Embryonic facial prominence (tissue), 1 donor: ENCODE results near the gene C10orf53.
"Not testable (repeated sequence)": the region's sequence is repeated elsewhere in the genome, so short reads cannot be mapped to it uniquely, and the experiment has no call there.

Source experiments
- DNase-seq: peaks from one replicate; pipeline ENCODE4 v3.0.0-alpha.2; 2016; ENCODE audit errors: extremely low spot score

The C10orf53 gene

DNA sequence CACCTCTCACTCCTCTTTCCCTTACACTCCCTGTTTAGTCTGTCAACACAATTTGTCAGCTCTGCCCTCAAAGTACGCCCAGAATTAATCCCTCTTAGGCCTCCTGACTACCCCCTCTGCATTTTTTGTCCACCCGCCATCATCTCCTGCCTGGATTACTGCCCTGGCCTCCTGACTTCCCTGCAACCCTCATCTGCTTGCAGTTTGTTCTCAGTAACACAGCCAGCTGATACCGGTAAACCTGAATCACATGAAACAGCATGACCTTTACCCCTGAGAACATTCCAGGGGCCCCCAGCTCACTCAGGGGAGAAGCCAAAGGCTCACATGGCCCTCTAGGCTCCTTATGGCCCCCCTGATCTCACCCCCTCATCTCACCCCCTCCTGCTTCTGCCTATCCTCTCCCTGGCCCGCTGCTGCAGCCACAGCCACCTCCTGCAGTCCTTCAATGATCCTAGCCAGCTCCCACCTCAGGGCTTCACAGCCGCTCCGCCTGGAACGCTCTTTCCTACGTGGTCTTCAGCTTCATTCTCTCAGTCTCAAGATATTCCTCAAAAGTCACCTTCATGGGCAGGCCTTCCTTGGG is 8.9 kb downstream of the C10orf53 start:
- DNase-seq = no peak

DNA sequence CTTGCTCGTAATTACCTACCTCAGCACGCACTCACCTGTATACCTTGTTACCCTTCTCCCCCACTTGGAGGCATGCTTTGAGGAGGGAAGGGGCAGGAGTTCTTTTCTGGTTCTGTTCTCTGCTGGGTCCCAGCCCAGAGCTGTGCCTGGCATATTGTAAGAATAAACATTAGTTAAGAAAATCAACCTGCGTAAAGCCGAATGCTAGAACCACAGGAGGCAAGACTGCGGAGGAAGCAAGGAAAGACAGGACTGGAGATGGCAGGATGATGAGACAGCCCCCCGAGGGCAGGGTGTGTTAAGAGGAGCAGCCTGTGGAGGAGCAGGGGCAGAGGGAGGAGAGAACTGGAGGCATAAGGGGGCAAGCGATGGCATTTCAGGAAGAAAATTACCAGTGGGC is 9.5 kb downstream of the C10orf53 start:
- no peak for DNase-seq

DNA sequence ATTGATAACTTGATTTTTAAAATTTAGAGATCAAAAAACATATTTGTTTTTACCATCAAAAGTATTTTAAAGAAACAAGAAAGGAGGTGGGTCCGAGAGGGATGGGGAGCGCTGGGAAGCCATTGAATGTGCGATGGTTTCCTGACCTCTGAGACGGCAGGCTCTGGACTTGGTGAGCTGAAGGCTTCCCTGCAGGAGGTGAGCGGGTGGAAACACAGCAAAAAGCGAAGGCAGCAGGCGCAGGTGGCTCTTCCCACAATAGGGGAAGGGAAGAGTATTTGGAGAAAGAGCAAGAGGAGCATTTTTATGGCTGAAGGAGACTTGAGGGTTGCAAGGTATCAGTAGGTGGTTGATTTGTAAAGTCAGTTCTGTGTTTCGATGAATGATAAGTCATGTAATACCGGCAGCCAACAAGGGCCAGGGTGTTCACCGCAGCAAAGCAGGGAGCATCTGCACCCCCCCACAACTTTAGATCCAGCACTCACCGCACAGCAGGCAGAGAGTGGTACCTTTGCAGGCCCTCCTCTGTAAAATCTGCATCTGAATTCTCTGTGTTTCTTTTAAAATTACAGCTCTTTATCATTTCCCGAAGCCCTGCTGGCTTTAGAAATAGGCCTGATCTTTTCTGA is 10.5 kb downstream of the C10orf53 start:
- no peak for DNase-seq

DNA sequence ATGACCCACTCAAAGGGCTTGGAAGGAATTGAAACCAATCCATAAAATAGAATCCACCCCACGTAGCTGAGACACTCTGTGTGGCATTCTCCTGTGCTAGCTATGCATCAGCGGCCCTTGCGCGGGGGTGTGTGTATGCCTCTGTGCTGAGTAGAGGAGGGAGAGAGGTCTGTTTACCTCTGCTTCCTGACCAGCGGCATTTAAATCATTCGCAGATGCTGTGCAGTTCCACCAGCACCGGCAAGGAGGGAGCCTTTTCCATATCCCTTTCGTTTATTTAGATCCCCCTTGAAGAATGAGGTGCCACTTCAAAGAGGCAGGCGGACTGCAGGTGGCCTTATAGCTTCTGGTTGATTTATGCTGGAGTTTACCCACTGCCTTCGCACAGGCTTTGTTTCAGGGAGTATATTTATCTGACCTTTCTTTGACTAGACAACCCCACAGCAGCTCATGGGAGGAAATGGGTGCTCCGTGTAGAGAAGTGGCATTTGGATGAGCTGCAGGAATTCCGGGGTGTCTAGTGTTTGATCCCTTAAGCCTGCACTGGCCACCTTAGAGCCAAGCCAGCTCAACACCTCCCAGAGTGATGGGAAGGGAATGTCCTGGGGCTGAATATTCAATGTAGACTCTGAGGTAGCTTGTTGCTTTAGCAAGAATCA is 11.4 kb downstream of the C10orf53 start:
- no peak for DNase-seq

DNA sequence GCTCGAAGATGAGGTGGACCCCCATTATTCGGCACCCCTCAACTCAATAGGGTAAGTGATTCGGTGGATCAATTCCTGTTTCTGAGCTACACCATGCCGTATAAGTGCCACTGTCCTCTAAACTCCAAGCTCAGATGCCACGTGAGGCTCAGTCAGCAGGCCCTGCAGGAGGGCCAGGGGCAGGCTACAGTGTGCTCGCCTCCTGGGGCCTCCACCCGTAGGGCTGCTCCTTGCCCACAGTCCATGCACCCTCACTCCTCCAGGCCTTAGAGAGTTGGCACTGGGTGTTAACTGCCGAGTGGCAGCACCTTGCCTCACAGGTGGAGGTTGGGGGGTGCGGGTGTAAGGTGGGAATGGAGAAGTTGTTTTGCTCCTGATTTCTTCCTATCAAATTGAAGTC is 12.1 kb downstream of the C10orf53 start:
- no peak for DNase-seq

DNA sequence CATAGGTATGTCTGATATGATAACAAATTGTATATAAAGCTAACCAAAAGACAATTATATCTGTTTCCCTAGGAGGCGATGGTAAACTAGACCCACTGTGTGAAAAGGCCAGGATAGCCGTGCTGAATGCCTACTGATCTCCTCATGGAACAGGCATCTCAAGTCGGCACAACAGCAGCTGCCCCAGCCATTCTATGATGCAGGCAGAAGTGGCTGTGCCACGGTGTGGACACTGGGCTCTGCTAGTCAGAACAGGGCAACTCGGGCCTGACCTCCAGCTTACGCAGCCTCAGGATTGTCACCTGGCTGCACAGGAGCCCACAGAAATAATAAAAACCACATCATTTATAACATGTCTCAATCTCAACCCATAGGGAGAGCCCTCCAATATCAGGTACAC is 15.0 kb downstream of the C10orf53 start:
- DNase-seq = no peak

DNA sequence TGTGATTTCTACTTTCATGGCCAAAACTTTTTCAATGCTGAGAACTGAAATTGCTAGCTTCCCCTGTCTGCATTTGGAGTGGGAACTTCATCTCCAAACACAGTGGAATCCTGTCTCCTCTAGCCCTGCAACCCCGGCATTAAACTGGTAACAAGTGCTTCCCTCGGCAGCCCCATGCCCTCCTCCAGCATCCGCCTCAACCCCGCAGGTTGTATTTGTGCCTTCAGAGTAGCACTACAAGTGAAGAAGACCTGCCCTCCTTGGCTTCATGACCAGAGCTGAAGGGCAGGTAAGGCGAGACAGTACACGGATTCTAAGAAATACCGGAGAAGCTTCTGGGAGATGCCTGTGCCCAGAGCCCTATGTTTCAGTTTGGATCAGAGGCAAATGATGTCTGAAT is 16.9 kb downstream of the C10orf53 start:
- no peak for DNase-seq

DNA sequence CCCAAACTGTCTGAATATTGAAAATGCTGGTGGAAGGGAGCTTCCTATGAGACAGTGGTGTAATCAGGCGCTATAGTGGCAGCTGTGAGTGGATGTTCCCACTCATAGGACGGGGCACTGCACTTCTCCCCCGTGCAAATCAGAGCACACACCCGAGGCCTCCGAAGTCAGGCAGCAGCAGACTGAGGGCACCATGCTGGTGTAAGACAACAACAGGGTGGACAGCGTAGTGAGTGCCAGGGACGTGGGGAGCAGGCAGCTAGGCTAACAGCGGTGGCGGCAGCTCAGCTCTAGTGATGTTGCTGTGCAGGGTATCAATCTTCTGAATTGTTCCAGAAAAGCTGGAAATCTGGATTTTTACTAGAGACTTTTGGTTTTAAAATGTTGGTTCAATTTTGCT is 19.2 kb downstream of the C10orf53 start:
- no peak for DNase-seq

DNA sequence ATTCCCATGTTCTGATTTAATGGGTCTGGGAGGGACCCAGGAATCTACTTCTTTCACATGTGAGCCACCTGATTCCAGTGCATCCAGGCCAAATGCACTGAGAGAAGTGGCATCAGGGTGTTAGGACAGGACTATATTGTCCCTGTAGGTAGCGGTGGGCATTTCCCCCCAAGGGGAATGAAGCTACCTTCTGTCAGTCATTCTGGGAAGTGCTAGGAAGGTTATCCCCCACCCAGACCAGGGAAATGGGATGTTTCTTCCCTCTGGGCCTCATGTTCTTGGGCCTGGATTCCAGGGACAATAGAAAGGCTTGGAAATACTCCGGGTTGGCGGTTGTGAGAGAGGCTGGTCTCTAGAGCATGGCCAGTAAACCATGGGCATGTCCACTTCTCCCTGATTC is 20.8 kb downstream of the C10orf53 start:
- no peak for DNase-seq

DNA sequence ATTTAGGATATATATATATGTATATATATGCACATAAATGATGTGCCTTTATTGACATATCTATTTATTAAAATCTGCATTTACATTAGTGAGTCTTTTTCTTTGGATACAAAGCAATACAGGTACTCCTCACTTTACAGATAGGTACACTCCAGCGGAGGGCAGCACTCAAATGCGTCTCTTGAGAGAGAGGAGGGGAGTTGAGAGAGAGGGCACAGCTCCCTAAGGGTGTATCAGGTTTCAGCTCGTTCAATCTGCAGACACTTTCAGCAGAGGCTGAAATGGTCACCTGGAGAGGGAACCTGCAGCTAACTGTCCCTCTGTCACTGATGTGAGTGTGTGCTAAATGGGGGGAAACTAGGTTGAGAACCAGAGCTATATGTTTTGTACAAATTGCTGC is 21.5 kb downstream of the C10orf53 start:
- no peak for DNase-seq

DNA sequence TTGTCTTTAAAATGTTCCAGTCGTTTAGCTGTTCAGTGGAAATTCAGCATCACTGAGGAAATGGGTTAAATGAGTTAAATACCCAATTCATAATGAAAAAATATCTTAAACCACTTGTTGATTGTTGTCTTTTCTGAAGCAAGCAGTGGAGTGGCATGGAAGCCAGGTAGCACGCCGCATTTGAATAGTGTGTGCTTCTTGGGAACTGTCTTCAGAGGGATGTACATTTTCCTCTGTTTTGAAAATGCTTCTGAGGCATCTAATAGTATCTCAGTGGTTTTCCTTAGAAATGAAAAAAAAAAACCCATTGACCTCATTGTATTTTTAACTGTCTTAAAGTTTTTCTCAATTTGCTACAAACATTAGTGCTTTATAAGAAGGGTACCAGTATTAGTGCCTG is 28.1 kb downstream of the C10orf53 start:
- no peak for DNase-seq

DNA sequence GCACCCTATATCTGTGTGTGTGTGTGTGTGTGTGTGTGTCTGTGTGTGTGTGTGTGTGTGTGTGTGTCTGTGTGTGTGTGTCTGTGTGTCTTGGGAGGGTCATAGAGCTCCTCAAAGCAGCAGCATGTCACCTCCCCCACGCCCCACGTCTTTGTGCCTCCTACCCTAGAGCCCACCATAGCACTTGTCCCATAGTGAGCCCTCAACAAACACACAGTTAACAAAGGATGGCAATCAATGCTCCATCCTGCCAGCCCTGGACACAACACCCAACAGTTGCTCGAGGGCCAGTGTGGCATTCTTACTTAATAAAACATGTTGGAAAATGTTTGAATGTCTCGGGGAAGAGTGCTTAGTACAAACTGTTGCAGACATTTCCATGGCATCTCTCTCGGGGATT is 30.5 kb downstream of the C10orf53 start:
- no peak for DNase-seq

DNA sequence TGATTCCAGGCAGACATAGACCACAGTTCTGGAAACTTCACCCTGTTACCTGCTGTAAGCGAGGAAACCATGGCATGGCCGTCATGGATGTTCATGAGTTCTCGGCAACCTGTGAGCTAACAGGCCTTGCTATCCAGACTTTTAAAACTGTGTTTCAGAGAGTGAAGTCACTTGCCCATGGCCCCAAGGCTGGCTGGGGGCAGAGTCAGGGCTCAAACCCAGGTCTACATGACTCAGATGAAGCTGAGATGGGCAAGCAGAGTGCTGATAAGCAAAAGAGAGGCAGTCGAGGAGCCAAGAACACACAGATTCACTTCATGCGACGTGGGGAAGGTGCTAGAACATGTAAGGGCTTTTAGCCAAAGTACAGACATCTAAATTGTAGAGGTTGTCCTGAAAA is 31.5 kb downstream of the C10orf53 start:
- no peak for DNase-seq

DNA sequence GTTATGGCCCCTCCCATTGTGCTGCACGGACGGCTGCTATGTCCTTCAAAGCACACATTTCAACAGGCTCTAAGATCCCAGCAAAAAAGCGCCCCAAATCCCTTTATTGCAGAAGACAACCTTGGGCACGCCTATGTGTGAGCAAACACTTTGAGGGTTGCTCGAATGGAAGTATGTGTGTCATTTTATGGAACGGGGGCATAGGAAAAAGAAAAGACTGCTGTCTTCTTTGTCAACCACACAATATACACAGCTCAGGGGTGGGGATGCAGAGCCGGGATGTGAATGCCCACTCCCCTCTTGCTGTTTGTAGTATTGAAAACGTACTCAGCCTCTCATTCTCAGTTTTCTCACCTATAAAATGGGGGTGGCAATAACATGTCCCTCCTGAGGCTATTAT is 32.0 kb downstream of the C10orf53 start:
- no peak for DNase-seq

DNA sequence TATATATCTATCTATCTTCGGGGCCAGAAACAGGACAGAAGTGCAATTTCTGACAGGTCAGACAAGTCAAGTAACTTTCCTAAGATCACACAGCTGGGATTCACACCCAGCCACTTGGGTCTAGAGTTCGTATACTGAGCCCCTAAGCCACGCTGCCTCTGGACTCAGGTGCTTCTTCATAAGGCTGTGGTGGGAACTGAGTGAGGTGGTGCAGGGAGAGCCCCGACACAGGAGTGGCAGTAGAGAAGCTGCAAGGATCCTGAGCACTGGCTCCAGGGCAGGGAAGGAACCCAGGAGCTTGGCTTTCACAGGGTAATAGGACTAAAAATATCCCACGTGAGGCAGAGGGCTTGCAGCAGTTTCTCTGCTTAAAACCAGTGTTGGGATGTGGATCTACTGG is 33.8 kb downstream of the C10orf53 start:
- no peak for DNase-seq

DNA sequence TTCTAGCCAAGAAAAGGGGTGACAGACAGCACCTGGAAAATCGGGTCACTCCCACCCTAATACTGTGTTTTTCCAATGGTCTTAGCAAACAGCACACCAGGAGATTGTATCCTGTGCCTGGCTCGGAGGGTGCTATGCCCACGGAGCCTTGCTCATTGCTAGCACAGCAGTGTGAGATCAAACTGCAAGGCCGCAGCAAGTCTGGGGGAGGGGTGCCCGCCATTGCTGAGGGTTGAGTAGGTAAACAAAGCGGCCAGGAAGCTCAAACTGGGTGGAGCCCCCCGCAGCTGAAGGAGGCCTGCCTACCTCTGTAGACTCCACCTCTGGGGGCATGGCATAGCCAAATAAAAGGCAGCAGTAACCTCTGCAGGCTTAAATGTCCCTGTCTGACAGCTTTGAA is 35.7 kb downstream of the C10orf53 start:
- not testable (repeated sequence) for DNase-seq

DNA sequence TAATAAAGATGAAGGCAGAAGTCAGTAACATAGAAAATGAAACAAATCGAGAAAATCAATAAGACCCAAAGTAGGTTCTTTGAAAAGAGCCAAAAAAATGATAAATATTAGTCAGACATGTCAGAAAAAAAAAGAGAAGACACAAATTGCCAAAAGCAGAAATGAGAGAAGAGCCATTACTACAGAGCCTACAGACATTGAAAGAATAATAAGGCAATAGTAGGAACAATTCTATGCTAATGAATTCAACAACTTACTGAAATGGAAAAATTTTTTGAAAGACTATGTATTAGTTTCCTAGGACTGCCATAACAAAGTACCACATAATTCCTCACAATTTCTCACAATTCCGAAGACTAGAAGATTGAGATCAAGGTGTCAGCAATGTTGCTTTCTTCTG is 47.1 kb downstream of the C10orf53 start:
- DNase-seq = no peak

DNA sequence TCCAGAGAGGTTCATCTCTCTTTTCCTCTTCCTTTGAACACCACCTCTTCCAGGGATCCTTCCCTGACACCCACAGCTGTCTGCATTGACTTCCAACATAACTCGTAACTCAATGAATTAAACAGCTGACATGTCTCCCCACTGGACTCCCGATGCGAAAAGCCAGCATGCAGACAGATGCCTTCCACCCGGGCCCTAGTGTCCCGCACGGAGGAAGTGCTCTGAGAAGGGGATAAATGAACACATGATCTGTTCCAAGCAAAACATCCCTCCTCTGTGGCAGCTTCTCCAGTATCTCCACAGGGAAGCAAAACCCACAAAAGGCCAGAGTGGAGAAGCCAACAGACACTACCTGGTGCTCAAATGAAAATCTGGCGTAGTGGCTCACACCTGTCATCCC is 54.4 kb downstream of the C10orf53 start:
- DNase-seq = no peak

DNA sequence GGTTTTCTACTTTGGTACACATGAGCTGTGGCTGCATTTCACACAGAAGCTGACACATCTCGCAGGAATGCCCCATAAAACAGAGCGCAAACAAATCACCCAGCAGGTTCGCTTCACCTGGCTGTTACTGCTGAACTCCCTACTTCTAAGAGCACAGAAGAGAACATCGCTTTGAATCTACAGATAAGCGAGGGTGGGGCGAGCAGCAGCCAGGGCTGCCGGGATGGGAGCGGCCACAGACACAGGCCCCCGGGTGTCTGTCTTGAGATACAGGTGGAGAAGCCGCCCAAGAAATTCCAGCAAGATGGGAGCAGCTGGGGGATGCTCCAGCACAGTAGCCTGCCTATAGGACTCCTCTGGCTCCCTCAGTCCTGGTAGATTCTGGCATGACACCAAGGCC is 55.2 kb downstream of the C10orf53 start:
- DNase-seq = no peak

DNA sequence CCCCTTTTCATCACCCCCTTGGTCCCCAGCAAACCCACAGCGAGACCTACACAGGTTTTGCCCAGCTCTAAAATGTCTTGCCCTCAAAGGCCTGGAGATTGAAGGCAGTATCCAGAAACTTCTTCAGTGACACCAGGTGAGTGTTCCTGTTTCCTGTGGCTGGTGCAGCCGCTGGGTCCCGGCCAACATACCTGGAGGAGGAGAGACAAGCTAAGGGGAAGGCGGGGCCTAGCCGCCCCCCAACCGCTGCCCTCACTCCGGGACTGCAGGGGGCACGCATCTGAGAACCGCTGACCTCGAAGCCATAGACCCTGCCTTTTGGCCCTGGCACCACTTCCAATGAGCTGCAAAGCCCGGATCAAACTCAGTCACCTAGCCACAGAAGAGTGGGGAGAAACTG is 55.7 kb downstream of the C10orf53 start:
- no peak for DNase-seq

DNA sequence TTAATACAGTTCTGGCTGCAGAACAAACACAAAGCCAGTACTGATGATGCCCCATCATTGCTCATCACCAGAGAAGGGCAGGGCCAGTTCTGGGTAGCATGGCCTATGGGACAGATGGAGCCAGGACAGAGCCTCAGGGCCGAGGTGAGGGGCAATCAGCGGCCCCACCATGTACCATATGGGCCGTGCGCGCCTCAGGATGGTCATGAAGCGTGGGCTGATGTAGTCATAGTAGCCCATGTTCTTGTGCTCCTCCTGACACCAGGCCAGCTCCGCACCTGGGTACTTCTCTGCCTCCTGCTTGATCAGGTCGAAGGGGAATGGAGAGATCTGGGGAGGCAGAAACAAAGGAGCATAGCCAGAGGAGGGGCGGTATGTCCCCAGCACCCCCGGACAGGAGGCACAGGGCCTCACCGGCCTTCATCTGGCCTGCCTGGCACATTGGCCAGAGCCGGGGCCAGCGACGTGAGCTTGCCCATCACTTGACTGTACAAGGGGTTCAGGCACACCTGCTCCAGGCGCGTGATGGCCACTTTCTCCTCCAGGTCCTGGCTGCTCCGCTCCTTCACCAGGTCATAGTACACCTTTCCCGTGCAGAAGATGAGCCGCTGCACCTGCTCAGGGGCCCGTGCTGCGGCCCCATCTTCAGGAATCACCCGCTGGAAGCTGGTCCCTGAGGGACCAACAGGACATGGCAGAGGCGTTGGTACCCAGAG is 56.6 kb downstream of the C10orf53 start:
- no peak for DNase-seq

DNA sequence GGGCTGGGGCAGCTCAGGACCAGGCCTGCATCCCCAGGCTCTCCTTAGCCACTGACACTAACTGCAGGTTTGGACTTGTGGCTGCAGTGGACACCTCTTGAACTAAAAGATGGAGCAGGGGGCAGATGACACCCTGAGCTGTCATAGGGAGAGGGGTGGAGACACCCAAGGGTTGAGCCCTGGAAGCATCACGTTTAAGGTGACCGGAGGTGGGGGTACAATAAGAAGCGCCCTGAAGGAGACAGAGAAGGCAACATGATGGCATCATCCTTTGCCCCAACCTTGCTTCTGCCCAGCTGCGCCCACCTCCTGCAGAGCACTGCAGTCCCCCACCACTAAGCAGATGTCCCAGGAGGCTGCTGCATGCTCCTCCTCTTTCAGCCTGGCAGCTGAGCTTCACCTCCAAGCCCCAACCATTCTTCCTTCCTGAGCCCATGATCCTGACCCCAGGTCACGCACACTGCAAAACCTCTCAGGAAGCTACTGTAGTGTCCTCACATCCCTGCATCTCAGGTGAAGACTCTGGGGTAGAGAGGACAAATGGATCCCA is 57.2 kb downstream of the C10orf53 start:
- no peak for DNase-seq
